GM19452 (cell line): ENCODE data around the gene CD200.
"Not testable (repeated sequence)": the region's sequence is repeated elsewhere in the genome, so short reads cannot be mapped to it uniquely, and the experiment has no call there.

Experiments used
- ATAC-seq: cut with Tn5 transposase; IDR thresholded peaks from one replicate; pipeline ENCODE4 v1.9.1; 2021; ENCODE audit not compliant: unreplicated experiment

CD200 gene

DNA sequence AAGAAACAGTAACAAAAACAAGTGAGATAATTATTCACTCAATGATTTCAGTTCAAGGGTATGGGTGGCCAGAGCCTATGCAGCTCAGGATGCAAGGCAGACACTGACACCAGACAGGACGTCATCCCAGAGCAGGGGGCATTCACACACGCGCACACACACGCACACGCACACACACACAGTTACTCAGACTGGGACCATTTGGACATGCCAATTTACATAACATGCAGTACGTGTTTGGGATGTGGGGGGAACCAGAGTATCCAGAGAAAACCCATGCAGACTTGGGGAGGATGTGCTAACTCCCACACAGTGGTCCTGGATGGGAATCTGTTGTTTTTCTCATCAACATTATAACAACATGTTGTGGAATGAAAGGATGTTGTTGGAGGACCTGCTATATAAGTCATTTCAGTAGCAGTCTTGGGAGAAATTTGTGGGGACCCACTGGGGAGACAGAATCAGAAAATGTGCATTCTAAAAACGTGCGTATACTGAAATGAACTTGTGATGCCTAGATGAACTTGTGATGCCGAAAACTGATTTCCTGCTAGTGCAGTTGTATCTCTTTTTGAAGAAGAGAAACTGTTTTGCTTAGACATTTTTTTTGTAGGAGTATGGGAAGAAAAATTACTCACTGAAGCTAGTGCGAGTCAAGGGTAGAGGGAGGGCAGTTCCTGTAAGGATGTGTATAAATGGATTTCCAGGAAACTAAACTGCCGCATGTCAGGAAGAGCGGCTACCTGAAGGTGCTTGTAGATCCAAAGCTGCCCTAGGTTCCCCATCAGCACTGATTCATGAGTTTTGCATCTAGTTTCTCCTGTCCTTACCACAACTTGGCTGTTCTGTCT, 25.2 kb downstream of the CD200 start:
- ATAC-seq: no peak

DNA sequence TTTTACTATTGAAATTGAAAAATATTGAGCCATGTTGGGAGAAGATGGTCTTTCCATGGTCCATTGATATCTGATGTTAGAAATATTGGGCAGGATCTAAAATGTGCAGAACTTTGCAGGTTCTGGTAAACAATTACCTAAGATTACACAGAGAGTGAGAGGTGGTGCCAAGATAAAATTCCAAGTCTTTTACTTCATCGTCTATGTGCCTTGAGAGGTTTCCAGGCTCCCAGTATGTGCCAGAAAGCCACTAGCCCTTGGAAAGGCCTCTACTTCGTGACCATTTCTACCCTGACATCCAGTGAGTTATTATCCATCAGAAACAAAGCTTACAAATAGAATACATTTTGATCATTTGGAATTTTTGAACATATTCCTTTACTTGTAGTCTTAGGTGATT, 27.6 kb downstream of the CD200 start:
- ATAC-seq: no peak

DNA sequence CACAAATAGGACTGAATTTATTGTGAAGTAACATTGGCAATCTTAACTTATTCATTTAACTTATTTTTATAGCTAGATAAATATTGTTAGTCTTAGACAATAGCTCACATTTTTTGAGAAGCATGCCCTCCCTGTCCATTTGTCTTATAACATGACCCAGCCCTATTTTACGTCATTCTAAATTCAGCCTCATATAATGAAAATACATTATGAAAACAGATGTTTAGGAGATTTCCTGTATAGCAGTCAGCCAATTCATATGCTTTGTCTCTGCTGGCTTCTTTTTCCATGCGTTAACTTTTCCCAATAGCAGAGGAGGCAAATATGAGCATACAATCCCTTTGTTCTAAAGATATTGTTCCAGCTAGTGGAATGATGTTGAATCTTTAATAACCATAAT, 29.3 kb downstream of the CD200 start:
- no peak for ATAC-seq

DNA sequence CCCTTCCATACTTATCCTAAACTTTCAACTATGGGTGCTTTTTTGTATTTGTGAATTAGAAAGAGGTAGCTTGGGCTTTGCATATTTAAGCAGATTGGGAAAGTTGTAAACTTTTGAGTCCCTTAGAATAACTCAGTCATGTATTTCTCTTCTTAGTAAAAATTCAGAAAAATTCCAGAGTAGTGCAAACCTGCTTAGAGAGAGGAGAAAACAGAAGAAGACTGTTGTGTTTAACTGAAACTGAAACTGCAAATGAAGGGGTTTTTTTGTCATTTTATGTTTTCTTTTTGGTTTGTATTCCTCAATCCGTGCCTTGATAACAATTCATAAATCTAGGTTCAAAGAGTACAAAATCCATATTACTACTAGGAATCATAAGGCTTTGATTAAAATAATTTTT, 31.3 kb downstream of the CD200 start:
- peak; percentile 50 for ATAC-seq

DNA sequence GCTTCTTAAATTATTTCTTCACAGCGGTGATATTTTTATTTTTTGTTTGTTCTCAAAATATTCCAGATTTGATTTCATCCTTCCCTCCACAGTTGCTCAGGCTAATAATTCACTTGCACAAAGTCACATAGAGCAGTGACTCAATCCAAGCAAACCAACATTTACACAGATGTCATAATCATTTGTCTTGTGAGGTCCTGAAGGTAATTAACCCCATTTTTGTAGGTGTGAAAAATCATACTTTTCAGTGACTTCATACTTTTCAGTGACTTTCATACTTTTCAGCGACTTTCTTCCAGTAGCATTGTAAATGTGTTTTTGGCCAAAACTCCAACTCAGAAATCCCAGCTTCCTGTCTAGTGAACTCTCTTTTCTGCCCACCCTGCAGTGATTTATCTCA, 32.1 kb downstream of the CD200 start:
- ATAC-seq: peak; percentile 45

DNA sequence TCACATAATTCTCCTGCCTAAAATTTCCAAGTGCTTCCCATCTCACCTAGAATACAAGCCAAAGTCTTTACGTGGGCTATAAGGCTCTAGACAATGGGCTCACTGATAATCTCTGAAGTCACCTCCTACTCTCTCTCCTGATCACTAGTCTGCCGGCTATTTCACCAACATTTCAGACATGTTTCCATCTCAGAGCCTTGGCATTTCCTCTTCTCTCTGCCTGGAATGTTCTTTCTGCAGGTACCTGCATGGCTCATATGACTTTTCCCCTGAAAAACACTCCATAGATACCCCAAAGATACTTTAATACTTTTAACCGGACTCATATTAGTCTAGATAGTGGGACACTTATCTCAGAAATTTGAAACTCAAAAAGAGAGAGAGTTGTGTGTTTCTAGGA, 32.7 kb downstream of the CD200 start:
- no peak for ATAC-seq

DNA sequence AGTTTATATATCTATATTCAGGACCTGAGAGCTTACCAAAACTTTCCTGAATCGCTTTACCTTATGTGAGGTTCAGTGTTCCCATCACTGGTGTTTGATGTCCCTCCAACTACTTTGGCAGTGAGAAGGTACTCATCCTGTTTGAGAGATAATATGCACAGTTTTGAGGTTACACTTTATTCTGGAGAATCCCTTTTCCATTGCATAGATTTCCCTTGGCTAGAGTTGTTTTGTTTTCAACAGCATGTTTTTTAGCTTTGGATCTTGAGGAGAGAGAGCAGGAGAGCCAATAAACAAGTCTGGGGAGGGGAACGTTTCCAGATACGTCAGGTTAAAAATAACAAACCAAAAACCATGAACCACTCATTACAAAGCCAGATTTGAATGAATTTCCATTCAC, 33.6 kb downstream of the CD200 start:
- no peak for ATAC-seq

DNA sequence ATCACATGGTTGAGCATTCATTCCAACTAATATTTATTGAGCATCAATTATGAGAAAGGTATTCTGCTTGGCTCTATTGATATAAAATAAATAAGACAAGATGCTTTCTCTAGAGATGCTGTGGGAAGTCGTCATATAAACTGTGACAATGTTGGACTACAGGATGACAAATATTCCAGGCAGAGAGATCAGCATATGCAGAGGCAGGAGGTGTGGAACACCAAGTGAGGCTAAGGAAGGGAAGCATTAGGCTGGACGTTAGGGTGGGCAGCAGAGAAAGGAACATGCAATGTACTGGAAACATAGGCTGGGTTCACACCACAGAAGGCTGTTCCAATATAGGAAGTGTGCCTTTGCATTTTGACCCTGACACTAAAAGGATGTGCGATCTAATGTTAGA, 38.6 kb downstream of the CD200 start:
- ATAC-seq: no peak

DNA sequence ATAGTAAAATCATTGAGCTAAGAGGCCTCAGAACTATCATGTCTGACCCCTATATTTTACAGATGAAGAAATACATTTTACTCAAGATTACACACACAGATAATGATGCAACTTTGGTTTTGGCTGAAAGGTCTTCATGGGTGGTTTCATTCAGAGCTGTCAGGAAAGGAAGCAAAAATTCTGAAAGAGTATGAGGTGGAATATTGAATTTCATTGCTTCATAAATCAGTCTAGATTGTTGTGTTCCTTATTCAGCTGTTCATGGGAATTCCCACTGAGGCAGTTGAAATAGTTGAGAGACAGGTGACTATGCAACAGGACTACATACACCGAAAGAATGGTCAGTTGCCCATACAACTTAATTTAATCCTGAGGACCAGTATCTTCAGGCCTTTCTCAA, 39.4 kb downstream of the CD200 start:
- ATAC-seq: no peak

DNA sequence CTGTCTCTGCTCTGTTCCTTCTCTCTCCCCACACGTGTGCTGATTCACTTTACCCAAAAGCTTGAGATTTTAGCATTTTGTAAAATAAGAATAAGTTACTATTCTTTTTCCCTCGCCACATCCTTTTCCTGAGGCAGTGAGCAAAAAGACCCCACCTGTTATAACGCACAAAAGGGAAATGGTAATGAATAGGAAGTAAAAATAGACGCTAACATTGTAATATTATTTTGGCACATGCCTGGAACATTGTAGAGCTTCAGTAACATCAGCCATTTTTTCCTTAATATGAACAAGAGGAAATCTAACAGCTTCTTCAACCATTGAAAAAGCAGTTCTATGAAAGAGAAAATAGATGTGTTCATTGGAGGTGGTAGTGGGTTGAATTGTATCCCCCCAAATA, 40.5 kb downstream of the CD200 start:
- no peak for ATAC-seq

DNA sequence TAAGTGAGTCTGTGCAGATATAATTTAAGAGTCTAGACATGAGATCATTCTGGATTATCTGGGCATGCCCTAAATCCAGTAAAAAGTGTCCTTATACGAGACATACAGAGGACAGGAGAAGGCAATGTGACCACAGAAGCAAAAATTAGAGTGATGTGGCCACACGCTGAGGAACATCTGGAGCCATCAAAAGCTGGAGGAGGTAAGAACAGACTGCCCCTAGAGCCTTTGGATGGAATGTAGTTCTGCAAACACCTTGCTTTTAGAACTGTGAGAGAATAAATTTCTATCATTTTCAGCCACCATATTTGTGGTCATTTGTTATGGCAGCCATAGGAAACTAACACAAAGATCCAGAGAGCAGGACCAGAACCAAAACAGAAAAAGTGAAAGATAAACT, 41.0 kb downstream of the CD200 start:
- ATAC-seq: no peak

DNA sequence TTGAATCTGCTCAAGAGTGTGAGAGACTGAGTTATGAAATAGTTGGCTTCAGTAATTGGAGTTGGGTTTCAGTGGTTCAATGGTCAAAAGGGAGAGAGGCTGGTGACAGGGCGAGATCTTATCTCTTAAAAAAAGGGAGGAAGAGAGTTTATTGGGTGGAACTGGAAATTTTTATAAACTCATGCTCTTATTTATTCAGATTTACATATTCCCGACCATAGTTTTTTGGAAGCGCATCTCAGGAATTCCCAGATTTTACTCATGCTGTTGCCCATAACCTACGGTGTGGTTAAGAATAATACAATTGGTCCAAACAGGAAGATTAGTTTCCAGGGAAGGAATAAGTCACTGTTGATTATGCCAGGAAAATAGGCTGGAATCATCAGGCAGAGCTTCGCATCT, 41.4 kb downstream of the CD200 start:
- ATAC-seq: no peak

DNA sequence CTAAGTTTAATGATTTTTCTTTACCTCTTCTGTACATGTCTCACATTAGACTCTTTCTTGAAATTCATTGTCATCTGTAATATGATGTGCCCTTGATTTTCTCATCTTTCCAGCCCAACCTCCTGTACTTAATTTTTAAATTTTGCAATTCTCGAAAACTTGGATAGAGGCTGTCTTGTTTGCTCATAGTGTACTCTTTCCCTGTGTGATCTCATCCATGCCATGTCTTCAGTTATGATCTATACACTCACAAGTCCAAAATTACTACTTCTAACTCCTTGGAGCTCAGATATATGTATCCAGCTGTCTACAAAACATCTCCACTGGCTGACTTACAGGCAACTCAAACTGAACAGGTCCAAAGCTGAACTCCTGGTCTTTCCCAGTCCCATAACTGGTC, 42.2 kb downstream of the CD200 start:
- no peak for ATAC-seq

DNA sequence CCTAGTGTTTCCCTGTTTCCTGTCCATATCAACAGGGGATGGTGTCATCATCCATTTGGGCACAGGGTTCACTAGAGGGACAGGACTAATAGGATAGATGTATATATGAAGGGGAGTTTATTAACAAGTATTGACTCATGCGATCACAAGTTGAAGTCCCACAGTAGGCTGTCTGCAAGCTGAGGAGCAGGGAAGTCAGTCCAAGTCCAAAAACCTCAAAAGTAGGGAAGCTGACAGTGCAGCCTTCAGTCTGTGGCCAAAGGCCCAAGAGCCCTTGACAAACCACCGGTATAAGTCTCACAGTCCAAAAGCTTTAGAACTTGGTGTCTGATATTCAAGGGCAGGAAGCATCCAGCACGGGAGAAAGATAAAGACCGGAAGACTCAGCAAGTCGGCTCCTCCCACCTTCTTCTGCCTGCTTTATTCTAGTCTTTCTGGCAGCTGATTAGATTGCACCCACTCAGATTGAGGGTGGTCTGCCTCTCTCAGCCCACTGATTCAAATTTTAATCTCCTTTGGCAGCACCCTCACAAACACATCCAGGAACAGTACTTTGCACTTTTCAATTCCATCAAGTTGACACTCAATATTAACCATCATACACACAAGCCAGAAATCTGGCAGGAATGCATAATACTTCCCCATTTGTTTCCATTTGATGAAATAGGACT, 43.4 kb downstream of the CD200 start:
- no peak for ATAC-seq

DNA sequence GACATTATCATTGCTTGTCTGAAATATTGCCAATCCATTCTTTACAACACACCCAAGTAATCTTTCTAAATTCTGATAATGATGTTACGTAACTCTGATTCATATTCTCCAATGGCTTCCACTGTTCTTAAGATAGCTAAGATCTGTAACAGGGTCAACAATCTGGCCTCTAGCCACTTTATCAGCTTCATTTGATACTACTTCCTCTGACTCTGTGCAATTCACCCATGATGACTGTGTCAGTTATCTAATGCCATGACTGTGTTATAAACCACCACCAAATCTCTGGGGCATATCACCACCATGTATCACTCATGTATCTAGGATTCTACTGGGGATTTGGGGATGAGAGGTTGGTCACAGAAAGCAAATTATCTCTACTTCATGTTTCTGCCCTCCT, 44.0 kb downstream of the CD200 start:
- no peak for ATAC-seq

DNA sequence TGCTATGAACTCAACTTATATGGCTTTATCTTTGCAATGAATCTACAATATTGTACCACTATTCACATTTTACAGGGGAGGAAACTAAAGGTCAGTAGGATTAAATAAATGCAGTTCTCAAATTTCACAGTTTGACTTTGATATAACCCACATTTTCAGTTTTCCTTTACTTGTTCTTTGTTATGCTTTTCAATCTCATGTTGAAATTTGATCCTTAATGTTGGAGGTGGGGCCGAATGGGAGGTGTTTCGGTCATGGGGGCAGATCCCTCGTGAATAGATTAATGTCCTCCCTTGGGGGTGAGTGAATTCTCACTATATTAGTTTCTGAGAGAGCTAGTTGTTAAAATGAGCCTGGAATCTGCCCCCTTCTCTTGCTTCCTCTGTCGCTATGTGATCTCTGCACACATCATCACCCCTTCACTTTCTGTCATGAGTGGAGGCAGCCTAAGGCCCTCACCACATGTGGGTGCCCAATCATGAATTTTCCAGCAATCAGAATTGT, 44.7 kb downstream of the CD200 start:
- no peak for ATAC-seq

DNA sequence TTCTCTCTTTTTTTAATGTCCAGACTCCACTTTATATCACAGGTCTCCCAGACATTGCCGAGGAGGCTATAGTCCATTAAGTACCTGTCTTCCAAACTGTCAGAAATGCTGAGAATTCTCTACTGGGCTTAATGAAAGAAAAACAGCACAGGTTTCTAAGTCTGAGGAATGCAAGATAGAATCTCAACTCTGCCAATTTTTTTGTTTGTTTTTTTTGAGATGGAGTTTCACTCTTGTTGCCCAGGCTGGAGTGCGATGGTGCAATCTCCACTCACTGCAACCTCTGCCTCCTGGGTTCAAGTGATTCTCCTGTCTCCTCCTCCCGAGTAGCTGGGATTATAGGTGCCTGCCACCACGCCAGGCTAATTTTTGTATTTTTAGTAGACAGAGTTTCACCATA, 45.4 kb downstream of the CD200 start:
- not testable (repeated sequence) for ATAC-seq

DNA sequence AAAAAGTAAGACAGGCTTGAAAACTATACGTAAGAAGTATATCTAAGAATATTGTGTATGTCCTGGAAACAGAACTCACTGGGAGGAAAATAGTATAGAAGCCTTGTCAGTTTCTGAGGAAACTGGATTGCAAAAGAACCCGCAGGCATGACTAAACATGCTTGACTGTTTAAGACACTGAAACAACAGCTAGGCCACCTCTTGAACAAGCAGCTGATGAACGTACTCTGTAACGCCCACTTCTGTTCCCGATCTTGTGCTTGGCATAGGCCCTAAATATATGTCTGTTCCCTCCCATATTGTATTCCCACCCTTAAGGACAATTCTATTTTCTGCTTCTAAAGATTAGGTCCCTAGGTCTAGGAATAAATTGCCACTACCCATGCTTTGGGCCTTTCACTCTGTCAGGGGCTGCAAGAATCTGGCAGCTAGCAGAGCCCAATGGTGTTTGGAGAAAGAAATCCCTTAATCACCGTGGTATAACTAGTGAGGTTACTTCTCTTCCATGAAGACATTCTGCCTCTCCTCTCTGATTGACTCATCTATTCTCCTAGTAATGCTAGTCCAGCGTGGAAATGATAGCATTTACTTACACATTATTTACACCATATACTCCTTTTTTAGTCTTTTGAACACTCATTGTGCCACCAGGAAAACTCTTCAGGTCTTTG, 46.2 kb downstream of the CD200 start:
- ATAC-seq: no peak

DNA sequence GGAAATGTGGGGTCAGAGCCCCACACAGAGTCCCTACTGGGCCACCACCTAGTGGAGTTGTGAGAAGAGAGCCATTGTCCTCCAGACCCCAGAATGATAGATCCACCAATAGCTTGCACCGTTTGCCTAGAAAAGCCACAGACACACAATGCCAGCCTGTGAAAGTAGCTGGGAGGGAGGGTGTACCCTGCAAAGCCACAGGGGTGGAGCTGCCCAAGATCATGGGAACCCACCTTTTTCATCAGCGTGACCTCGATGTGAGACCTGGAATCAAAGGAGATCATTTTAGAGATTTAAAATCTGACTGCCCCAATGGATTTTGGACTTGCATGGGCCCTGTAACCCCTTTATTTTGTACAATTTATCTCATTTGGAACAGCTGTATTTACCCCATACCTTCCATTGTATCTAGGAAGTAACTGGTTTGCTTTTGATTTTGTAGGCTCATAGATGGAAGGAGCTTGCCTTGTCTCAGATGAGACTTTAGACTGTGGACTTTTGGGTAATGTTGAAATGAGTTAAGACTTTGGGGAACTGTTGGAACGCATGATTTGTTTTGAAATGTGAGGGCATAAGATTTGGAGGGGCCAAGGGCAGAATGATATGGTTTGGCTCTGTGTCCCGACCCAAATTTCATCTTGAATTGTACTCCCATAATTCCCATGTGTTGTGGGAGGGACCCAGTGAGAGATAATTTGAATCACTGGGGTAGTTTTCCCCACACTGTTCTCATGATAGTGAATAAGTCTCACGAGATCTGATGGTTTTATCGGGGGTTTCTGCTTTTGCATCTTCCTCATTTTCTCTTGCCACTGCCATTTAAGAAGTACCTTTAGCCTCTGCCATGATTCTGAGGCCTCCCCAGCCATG, 49.0 kb downstream of the CD200 start:
- ATAC-seq: no peak

DNA sequence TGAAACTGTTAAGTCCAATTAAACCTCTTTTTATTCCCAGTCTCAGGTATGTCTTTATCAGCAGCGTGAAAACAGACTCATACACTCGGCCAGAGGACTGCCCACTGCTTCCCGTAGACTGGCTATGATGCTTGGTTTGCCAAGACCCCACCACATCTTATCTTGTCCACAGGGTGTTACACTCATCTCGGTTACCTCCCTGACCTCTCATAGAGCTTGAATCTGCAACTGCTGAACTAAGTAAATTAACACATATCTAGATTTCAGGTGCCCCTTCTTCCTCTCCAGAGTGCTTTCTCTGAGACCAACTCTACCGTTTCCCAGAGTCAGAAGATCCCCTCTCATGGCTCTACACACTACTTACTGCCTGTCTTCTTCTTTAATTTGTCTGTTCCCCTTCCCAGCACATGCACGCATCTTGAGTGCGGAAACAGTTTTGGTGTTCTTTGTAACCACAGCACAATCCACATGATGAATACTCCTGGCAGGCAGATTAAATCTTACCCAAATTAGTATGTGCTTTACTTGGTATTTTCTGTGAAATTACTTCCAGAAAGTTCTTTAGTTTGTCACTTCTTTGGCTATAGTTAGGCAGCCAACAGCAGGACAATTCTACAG, 49.7 kb downstream of the CD200 start:
- ATAC-seq: no peak

DNA sequence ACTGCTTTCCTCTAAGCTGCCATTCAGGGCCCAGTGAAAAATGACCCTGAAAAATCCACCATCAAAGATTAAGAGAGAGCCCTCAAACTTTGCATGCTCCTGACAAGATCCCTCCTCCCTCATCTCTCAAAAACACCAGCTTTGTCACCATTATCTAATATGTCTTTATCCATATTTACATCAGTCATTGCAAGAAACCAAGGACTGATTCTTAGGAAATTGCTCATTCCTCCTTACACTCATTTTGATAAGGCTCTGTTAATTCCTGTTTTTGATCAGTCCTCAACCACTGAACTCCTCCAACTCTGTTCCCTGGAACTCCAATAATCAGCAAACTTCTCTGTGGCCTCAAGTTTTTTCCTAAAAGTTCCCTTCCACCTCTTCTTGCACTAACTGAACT, 51.8 kb downstream of the CD200 start:
- ATAC-seq: no peak
